SH-SY5Y (cell line): Measurements from ENCODE around the gene TMEM203.

Experiments used
- GATA2 ChIP-seq: IDR thresholded peaks from 2 replicates; pipeline ENCODE4 v1.6.1; 2011; ENCODE audit warnings: mild to moderate bottlenecking, low read depth, low read length
- GATA3 ChIP-seq: IDR thresholded peaks from 2 replicates; pipeline ENCODE4 v1.6.1; 2011; ENCODE audit warnings: low read depth, mild to moderate bottlenecking, low read length, moderate library complexity

DNA sequence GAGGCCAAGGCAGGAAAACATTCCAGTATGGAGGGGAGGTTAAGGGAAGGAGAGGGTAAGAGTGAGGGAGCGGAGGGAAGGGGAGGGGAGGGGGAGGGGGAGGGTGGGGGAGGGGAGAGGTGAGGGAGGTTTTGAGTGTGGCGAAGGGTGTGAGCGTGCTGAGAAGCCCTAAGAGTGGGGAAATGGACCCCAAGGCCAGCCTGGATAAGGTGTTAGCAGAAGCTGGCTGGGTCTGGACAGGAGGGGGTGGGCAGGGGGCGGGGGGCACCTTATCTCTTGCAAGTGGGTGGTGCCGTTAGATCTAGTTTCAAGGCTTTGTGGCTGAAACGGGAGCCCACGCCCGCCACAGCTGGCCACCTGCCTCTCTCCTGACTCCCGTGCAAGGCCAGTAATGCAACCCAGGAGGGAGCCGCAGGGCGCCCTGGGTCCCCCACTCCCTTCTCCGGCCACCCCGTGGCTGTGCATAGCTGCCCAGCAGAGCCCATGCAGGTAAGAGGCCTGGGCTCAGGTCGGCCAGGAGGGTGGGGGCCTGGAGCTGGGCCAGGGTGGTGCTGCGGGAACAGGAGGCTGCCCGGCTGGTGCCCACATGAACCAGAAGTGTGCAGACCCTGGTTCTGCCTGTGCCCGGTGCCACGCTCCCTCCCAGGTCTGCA is 22.5 kb upstream of the TMEM203 start:
- TF ChIP-seq GATA2 (no peak), GATA3 (no peak)
